H1 (cell line): Measurements from ENCODE around the gene IGFL2. TPM values are rescaled to one million over a fixed set of nuclear protein-coding genes. Genes with fewer than 3 reads are reported as not detected.

Experiments used
- ASH2L ChIP-seq: fragments of 200-600, 300-600 bp; sonication (generic); IDR thresholded peaks from one replicate; pipeline ENCODE4 v1.7.1; 2017; ENCODE audit warnings: low read length
- EP300 ChIP-seq, 2 experiments: IDR thresholded peaks; 1 replicate in 1 of 2; 2 replicates in 1 of 2; pipeline ENCODE4 v1.6.1; 2011 to 2012; ENCODE audit warnings: low read depth in 2 of 2, low read length in 2 of 2, mild to moderate bottlenecking in 2 of 2, borderline replicate concordance in 1 of 2, inconsistent platforms in 1 of 2, moderate library complexity in 1 of 2
- TBP ChIP-seq: IDR thresholded peaks from 2 replicates; pipeline ENCODE4 v1.6.1; 2011; ENCODE audit warnings: low read depth, low read length, improper control_type of control experiment
- polyA plus RNA-seq, 7 experiments: library from polyadenylated mRNA; depleted of rRNA in 3 of 7; stranded (reverse) in 5 of 7; unstranded in 2 of 7; fragments of >200 nt in 5 of 7; fragments of 200-250 nt in 2 of 7; gene quantifications; 1 replicate in 5 of 7; 2 replicates in 1 of 7; 4 replicates in 1 of 7; pipeline versions ENCODE4 v1.2.1 to v1.2.3, GENCODE V29; 2011 to 2013; ENCODE audit warnings: missing spikeins in 2 of 7, mixed read lengths in 2 of 7
- total RNA-seq: library from RNA; stranded (reverse); fragmentation: NEBNext Ultra II Directional; extraction: Animal tissue kit (Norgen Biotek cat#: 25700); gene quantifications from 2 replicates; pipeline ENCODE4 v1.2.1, GENCODE V29; 2021

The IGFL2 gene
- total and polyA plus RNA-seq, 2 of the 8 experiments (the other 6 are each of a cell fraction or from before 2014, with no cell fraction given): not detected

DNA sequence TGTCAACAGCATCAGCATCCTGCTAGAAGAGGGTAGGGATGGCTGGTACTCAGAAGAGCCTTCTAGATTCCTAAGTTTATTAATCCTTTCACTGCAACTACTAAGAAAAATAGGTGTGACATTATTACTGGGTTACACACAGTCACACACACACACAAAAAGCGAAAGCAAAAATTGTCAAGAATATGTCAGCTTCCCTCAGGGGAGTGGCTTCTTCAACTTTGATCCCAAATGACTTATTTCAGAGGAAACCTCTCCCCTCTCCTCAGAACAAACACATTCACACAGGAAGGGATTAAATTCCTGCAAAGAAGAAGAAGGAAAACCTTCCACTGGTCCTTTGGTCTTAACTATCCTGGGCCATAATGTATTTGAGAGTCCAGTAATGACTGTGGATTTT is 61.4 kb downstream of the IGFL2 start (continued):
- no peak for TF ChIP-seq EP300 (IDR thresholded peaks at IDR 0.05; ENCODE audit: borderline replicate concordance in 1 of 2, low read depth in 2 of 2, low read length in 2 of 2)
- TF ChIP-seq ASH2L: no peak
- TF ChIP-seq TBP: no peak
